SK-N-MC (cell line): ENCODE data around the gene HOXA1.

Experiments used
- EZH2 ChIP-seq: fragments of 200-600 bp; sonication (generic); IDR thresholded peaks from one replicate; pipeline ENCODE4 v1.6.1; 2017; ENCODE audit warnings: antibody characterized with exemption
- FOXP2 ChIP-seq: optimal IDR thresholded peaks from 2 replicates; pipeline ENCODE3; 2011; ENCODE audit warnings: mild to moderate bottlenecking, moderate library complexity; ENCODE audit not compliant: insufficient read depth; ENCODE audit errors: extremely low read length, control extremely low read depth
- POLR2AphosphoS5 ChIP-seq: IDR thresholded peaks from 2 replicates; pipeline ENCODE4 v1.6.1; 2012; ENCODE audit warnings: mild to moderate bottlenecking, low read depth, low read length, borderline replicate concordance

- TF ChIP-seq POLR2AphosphoS5: no peak
- no peak for TF ChIP-seq EZH2
- no peak for TF ChIP-seq FOXP2
Observed at GRCh38 chr7:27143950-27144780, 48.4 kb upstream of the HOXA1 start.
